ENCODE measurements around the gene LTB4R2.
"Not testable (repeated sequence)": the region's sequence is repeated elsewhere in the genome, so short reads cannot be mapped to it uniquely, and the experiment has no call there.

LTB4R2 gene

GRCh38 chr14:24340606-24341005 lies 30.7 kb downstream of the LTB4R2 start:
- DNase-seq = no peak

GRCh38 chr14:24342889-24343288 lies 32.9 kb downstream of the LTB4R2 start:
- no peak for DNase-seq

GRCh38 chr14:24343795-24344660 lies 34.1 kb downstream of the LTB4R2 start:
- no peak for DNase-seq

- DNase-seq = no peak
Observed at GRCh38 chr14:24347134-24347533, 37.2 kb downstream of the LTB4R2 start.

- DNase-seq = no peak
Observed at GRCh38 chr14:24348186-24348585, 38.2 kb downstream of the LTB4R2 start.

GRCh38 chr14:24349742-24350141 lies 39.8 kb downstream of the LTB4R2 start:
- no peak for DNase-seq

- DNase-seq = no peak
Observed at GRCh38 chr14:24351517-24351916, 41.6 kb downstream of the LTB4R2 start.

- no peak for DNase-seq
Observed at GRCh38 chr14:24353559-24354481, 43.9 kb downstream of the LTB4R2 start.

GRCh38 chr14:24354482-24354825 lies 44.5 kb downstream of the LTB4R2 start:
- not testable (repeated sequence) for DNase-seq

- DNase-seq = no peak
Observed at GRCh38 chr14:24355009-24355408, 45.1 kb downstream of the LTB4R2 start.

- DNase-seq = no peak
Observed at GRCh38 chr14:24356208-24356607, 46.3 kb downstream of the LTB4R2 start.

- no peak for DNase-seq
Observed at GRCh38 chr14:24360281-24360680, 50.3 kb downstream of the LTB4R2 start.

GRCh38 chr14:24361326-24361725 lies 51.4 kb downstream of the LTB4R2 start:
- no peak for DNase-seq
